MM.1S (cell line): ENCODE data around the gene RHOBTB3.

ENCODE experiments used
- DNase-seq: peaks from one replicate; pipeline ENCODE4 v3.0.0-alpha.2; 2015
- H2AFZ ChIP-seq: fragments of 300-600 bp; sonication (generic); 2 replicates; pipeline ENCODE4 v1.6.0; 2016; ENCODE audit warnings: antibody characterized with exemption, low read length
- H3F3A ChIP-seq: fragments of 300-600 bp; sonication (generic); 2 replicates; pipeline ENCODE4 v1.6.1; 2016; ENCODE audit warnings: mild to moderate bottlenecking, antibody characterized with exemption, low read length, moderate library complexity, mixed read lengths; ENCODE audit not compliant: insufficient read depth
- H3K27ac ChIP-seq: fragments of 300-600 bp; sonication (generic); 2 replicates; pipeline ENCODE4 v1.5.1; 2016; ENCODE audit warnings: mild to moderate bottlenecking, low read length
- H3K27me3 ChIP-seq: fragments of 300-600 bp; sonication (generic); replicated peaks from 2 replicates; pipeline ENCODE4 v1.6.0; 2016; ENCODE audit warnings: low read length; ENCODE audit not compliant: insufficient read depth
- H3K36me3 ChIP-seq: fragments of 300-600 bp; sonication (generic); replicated peaks from 2 replicates; pipeline ENCODE4 v1.6.1; 2016; ENCODE audit warnings: mild to moderate bottlenecking, low read length, mixed read lengths; ENCODE audit not compliant: insufficient read depth
- H3K4me1 ChIP-seq: fragments of 300-600 bp; sonication (generic); 2 replicates; pipeline ENCODE4 v1.6.1; 2016; ENCODE audit warnings: low read length, mixed read lengths
- H3K4me2 ChIP-seq: fragments of 300-600 bp; sonication (generic); 2 replicates; pipeline ENCODE4 v1.6.0; 2016; ENCODE audit warnings: low read depth, low read length
- H3K4me3 ChIP-seq: fragments of 300-600 bp; sonication (generic); 2 replicates; pipeline ENCODE4 v1.5.1; 2016; ENCODE audit warnings: low read length, mixed read lengths
- H3K79me2 ChIP-seq: fragments of 300-600 bp; sonication (generic); 2 replicates; pipeline ENCODE4 v1.6.1; 2016; ENCODE audit warnings: mixed run types, low read length, mixed read lengths
- H3K9ac ChIP-seq: fragments of 300-600 bp; sonication (generic); 2 replicates; pipeline ENCODE4 v1.6.1; 2016; ENCODE audit warnings: low read length, mixed read lengths
- H3K9me2 ChIP-seq: fragments of 300-600 bp; sonication (generic); replicated peaks from 2 replicates; pipeline ENCODE4 v1.6.1; 2016; ENCODE audit warnings: mild to moderate bottlenecking, low read length, mixed read lengths; ENCODE audit not compliant: insufficient read depth
- H3K9me3 ChIP-seq: fragments of 300-600 bp; sonication (generic); replicated peaks from 2 replicates; pipeline ENCODE4 v1.6.1; 2016; ENCODE audit warnings: mild to moderate bottlenecking, low read length, mixed read lengths; ENCODE audit not compliant: insufficient read depth
- H4K20me1 ChIP-seq: fragments of 300-600 bp; sonication (generic); 2 replicates; pipeline ENCODE4 v1.6.1; 2016; ENCODE audit warnings: mild to moderate bottlenecking, low read length, moderate library complexity, mixed read lengths; ENCODE audit not compliant: insufficient read depth
- CTCF ChIP-seq: fragments of 300-600 bp; sonication (generic); IDR thresholded peaks from 2 replicates; pipeline ENCODE4 v1.5.1; 2016; ENCODE audit warnings: antibody characterized with exemption, low read length, mixed read lengths
- EZH2 ChIP-seq: fragments of 300-600 bp; sonication (generic); optimal IDR thresholded peaks from 2 replicates; pipeline ENCODE3; 2017; ENCODE audit warnings: low read depth, mild to moderate bottlenecking, antibody characterized with exemption, low read length, mixed read lengths
- EZH2phosphoT487 ChIP-seq: fragments of 300-600 bp; sonication (generic); IDR thresholded peaks from 2 replicates; pipeline ENCODE4 v1.6.1; 2018; ENCODE audit warnings: antibody characterized with exemption, low read length

RHOBTB3 gene

DNA sequence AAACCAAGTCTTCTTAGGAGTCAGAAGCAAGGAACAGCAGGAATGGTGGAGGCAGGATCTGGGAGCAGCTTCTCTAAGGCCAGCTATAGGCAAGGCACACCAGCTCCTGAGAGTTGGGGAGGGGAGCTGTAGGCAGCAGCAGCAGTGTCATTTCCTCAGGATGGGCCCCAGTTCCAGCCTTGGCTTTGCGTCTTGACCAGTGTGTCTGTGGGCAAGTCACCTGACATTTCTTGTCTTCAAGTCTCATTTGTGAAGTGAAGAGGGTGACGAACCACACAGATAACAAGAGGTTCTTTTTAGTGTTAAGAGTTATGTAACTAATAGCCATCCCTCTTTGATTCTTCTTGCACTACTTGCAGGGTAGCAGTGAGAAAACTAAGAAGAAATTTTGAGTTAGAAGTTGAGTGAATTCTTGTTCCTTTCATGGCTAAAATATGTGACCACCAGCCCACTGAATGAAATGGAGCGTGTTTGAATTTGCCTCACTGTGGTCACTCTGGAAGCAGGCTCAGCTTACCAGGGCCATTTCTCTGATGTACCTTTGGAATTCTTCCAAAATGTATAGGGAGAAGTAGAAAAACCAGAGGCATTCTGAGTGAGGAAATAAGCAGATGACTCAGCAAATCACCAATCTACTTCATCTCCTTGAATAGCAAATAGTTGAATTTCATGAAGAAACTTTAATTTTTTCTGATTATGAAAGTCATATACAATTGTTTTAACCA lies 42.4 kb downstream of the RHOBTB3 start:
- Histone ChIP-seq H3F3A (no peaks in the 10 kb centered on the region), H3K79me2 (no peaks in the 10 kb centered on the region), H3K4me3 (no peak overlapping the region), H4K20me1 (no peaks in the 10 kb centered on the region), H3K27me3 (no peaks in the 10 kb centered on the region), H3K9ac (no peak overlapping the region), H3K4me1 (peaks cover 26% of the 10 kb centered on the region), H3K27ac (no peak overlapping the region), H3K36me3 (no peaks in the 10 kb centered on the region), H3K9me3 (no peaks in the 10 kb centered on the region), H3K9me2 (no peaks in the 10 kb centered on the region; the same call in 1 of the 2 replicates), H2AFZ (no peak overlapping the region), H3K4me2 (no peak overlapping the region)
- TF ChIP-seq EZH2phosphoT487 = no peak
- no peak for TF ChIP-seq CTCF
- no peak for TF ChIP-seq EZH2
- no peak for DNase-seq

DNA sequence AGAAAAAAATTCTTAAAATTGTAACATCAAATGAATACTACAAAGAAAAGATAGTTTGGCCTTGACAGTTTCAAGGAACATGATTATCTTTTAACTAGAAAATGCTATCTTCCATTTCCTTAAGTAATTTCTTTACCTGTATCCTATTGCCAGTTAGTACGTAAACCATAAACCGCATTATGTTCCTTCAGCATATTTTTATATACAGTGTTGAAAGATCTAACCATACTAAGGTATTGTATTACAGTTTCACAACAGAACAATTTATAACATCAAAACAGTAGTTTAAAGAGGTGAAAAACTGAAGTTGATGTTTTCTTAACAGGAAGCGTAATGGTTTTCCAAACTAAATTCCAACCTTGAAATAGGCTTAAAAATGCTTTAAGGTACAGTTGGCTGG lies 46.3 kb downstream of the RHOBTB3 start:
- no peaks in the 10 kb centered on the region for H3K79me2 ChIP-seq
- DNase-seq = no peak
- no peaks in the 10 kb centered on the region for H4K20me1 ChIP-seq
- H2AFZ ChIP-seq = no peak overlapping the region
- H3K4me1 ChIP-seq = peaks cover 26% of the 10 kb centered on the region
- no peaks in the 10 kb centered on the region for H3K27me3 ChIP-seq
- H3K4me3 ChIP-seq = no peak overlapping the region
- no peaks in the 10 kb centered on the region for H3K9me2 ChIP-seq
- TF ChIP-seq CTCF = no peak
- no peak for TF ChIP-seq EZH2phosphoT487
- TF ChIP-seq EZH2 = no peak
- no peaks in the 10 kb centered on the region for H3K9me3 ChIP-seq
- H3F3A ChIP-seq = no peaks in the 10 kb centered on the region
- no peaks in the 10 kb centered on the region for H3K36me3 ChIP-seq
- peak overlapping the region; percentile 27 for H3K4me2 ChIP-seq
- no peak overlapping the region for H3K27ac ChIP-seq
- H3K9ac ChIP-seq = no peak overlapping the region

DNA sequence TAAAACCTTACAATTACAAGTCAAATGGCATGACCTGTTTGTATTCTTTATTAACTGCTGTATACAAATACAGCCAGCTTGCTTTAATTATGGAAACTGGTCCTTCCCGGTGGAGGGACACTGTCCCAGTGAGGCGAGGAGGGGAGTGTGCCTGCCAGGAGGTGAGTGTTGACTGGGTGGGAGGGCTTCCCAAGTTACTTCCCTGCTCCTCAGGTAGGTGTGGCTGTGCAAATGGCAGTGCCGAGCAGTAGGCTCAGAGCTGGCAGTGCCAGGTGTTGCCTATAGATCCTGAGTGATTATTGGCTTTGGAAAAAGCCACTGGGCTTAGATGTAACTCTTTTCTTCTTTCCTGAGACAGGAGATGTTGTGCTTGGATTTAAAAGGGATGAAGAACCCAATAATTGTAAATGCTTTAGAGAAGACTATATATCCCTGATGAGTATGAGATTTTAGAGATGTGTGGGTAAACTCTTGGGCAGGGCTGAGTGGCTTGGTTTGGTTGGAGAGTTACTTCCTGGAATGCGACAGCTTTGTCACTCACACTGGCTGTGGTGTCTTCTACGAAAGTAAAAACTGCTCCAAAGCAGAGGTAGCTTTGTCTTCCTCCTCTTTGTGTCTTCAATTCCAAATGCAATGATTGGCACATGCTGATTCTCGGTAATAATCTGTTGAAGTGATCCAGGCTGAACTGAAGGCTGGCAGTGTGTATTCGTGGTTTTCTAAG lies 47.7 kb downstream of the RHOBTB3 start:
- H3K4me1 ChIP-seq = peaks cover 18% of the 10 kb centered on the region
- no peak overlapping the region for H2AFZ ChIP-seq
- no peaks in the 10 kb centered on the region for H3K36me3 ChIP-seq
- no peaks in the 10 kb centered on the region for H3K27me3 ChIP-seq
- no peak for DNase-seq
- no peaks in the 10 kb centered on the region for H3F3A ChIP-seq
- no peak overlapping the region for H3K4me3 ChIP-seq
- no peak for TF ChIP-seq EZH2
- TF ChIP-seq CTCF = no peak
- no peak for TF ChIP-seq EZH2phosphoT487
- H3K4me2 ChIP-seq = no peak overlapping the region
- no peaks in the 10 kb centered on the region for H4K20me1 ChIP-seq
- no peaks in the 10 kb centered on the region for H3K9me2 ChIP-seq
- H3K27ac ChIP-seq = no peak overlapping the region
- no peaks in the 10 kb centered on the region for H3K9me3 ChIP-seq
- no peaks in the 10 kb centered on the region for H3K79me2 ChIP-seq
- H3K9ac ChIP-seq = no peak overlapping the region
